ENCODE measurements around the gene FCRL3.

GRCh38 chr1:157704878-157705277 lies 4.3 kb upstream of the FCRL3 start:
- TF ChIP-seq FOXM1 (IDR thresholded peaks at IDR 0.05; ENCODE audit: borderline replicate concordance) (no peak), FOXA1 (IDR thresholded peaks at IDR 0.05) (no peak), SP1 (IDR thresholded peaks at IDR 0.05) (no peak), FOXK2 (IDR thresholded peaks at IDR 0.05) (no peak), HDGF (IDR thresholded peaks at IDR 0.05; ENCODE audit: borderline replicate concordance) (no peak), ARNT (IDR thresholded peaks at IDR 0.05) (no peak), BHLHE40 (IDR thresholded peaks at IDR 0.05; ENCODE audit: borderline replicate concordance) (no peak), ELF4 (IDR thresholded peaks at IDR 0.05) (no peak)
